ENCODE results near the gene MRPL30. TPM values are rescaled to one million over a fixed set of nuclear protein-coding genes. Genes with fewer than 3 reads are reported as not detected.
"Not testable (repeated sequence)": the region's sequence is repeated elsewhere in the genome, so short reads cannot be mapped to it uniquely, and the experiment has no call there.

Gene MRPL30
- total RNA-seq, 1 experiment from 2014 or later, result 38.8 TPM

DNA sequence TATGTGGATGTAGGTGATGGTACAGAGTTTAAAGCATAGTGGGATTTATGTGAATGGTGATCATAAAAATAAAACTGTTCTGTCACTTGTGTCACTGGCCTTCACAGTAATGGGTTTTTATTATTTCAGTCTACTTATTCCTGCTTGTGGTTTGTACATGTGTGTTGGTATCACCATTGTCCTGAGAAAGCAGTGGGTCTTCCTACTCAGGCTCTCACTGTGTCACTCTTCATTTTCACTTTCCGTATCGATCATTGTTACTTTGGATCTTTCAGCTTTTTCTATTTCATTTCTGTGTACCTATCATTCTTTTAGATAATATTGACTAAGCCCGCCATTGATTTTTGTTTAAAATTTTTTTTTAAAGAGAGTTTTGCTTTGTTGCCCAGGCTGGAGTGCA lies 7.4 kb downstream of the MRPL30 start:
- no TSS peak for BruUV-seq (replicated peaks)

DNA sequence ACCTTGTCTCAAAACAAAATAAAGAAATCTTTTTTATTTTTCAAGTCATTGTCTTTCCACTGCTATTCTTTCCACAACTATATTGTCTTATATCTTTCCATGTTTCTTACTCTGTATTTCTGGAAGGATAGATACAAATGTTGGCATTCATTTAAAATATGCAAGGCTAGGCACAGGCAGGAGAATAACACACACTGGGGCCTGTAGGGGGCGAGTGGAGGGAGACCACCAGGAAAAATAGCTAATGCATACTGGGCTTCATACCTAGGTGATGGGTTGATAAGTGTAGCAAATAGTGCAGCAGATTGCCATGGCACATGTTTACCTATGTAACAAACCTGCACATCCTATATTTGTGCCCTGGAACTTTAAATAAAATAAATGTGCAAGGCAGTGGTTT lies 9.6 kb downstream of the MRPL30 start:
- no peak for DNase-seq
- no peak overlapping the region for H3K27ac Mint-ChIP-seq (ENCODE audit: unreplicated experiment)
- intact Hi-C loops (cut with micrococcal nuclease; ENCODE audit: unreplicated experiment), result no loop called here
- peaks cover 10% of the 10 kb centered on the region for H3K36me3 Mint-ChIP-seq (ENCODE audit: insufficient read depth, unreplicated experiment)
- no peaks in the 10 kb centered on the region for H3K27me3 Mint-ChIP-seq (ENCODE audit: unreplicated experiment)
- H3K4me3 Mint-ChIP-seq (ENCODE audit: low read depth, unreplicated experiment), result no peak overlapping the region
- no TSS peak for BruUV-seq (replicated peaks)
- CTCF ChIA-PET, result interaction anchor here (0.8 kb wide), 1 partner anchor 73 kb away, joined by 8 read pairs; no protein-coding TSS in a partner anchor
- H3K9me3 Mint-ChIP-seq (ENCODE audit: low read depth, unreplicated experiment), result no peaks in the 10 kb centered on the region
- no peaks in the 10 kb centered on the region for H3K4me1 Mint-ChIP-seq (ENCODE audit: low read depth, unreplicated experiment)
- TF ChIP-seq, protein P1, sequence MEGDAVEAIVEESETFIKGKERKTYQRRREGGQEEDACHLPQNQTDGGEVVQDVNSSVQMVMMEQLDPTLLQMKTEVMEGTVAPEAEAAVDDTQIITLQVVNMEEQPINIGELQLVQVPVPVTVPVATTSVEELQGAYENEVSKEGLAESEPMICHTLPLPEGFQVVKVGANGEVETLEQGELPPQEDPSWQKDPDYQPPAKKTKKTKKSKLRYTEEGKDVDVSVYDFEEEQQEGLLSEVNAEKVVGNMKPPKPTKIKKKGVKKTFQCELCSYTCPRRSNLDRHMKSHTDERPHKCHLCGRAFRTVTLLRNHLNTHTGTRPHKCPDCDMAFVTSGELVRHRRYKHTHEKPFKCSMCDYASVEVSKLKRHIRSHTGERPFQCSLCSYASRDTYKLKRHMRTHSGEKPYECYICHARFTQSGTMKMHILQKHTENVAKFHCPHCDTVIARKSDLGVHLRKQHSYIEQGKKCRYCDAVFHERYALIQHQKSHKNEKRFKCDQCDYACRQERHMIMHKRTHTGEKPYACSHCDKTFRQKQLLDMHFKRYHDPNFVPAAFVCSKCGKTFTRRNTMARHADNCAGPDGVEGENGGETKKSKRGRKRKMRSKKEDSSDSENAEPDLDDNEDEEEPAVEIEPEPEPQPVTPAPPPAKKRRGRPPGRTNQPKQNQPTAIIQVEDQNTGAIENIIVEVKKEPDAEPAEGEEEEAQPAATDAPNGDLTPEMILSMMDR (IDR thresholded peaks at IDR 0.05; ENCODE audit: unreplicated experiment), result no peak

More for the DNA sequence above, 7.4 kb downstream of the MRPL30 start:
- Mint-ChIP-seq H3K27ac (ENCODE audit: unreplicated experiment) (no peak overlapping the region), H3K27me3 (ENCODE audit: unreplicated experiment) (no peaks in the 10 kb centered on the region), H3K36me3 (ENCODE audit: insufficient read depth, unreplicated experiment) (peaks cover 10% of the 10 kb centered on the region), H3K4me1 (ENCODE audit: low read depth, unreplicated experiment) (peaks cover 2% of the 10 kb centered on the region), H3K9me3 (ENCODE audit: low read depth, unreplicated experiment) (no peaks in the 10 kb centered on the region), H3K4me3 (ENCODE audit: low read depth, unreplicated experiment) (no peak overlapping the region)
- CTCF ChIA-PET, result no interaction called here
- TF ChIP-seq, protein P1 (IDR thresholded peaks at IDR 0.05; ENCODE audit: unreplicated experiment), result no peak
- intact Hi-C loops (cut with micrococcal nuclease; ENCODE audit: unreplicated experiment), result no loop called here
- no peak for DNase-seq

DNA sequence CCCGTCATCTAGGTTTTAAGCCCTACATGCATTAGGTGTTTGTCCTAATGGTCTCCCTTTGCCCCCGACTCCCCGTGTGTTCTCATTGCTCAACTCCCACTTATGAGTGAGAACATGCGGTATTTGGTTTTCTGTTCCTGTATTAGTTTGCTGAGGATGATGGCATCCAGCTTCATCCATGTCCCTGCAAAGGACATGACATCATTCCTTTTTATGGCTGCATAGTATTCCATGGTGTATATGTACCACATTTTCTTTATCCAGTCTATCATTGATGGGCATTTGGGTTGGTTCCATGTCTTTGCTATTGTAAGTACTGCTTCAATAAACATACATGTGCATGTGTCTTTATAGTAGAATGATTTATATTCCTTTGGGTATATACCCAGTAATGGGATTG lies 11.4 kb downstream of the MRPL30 start:
- H3K4me3 Mint-ChIP-seq (ENCODE audit: low read depth, unreplicated experiment); H3K9me3 Mint-ChIP-seq (ENCODE audit: low read depth, unreplicated experiment); H3K4me1 Mint-ChIP-seq (ENCODE audit: low read depth, unreplicated experiment); DNase-seq; CTCF ChIA-PET; H3K27ac Mint-ChIP-seq (ENCODE audit: unreplicated experiment); intact Hi-C loops (cut with micrococcal nuclease; ENCODE audit: unreplicated experiment); H3K27me3 Mint-ChIP-seq (ENCODE audit: unreplicated experiment); BruUV-seq (replicated peaks): not testable (repeated sequence)
- H3K36me3 Mint-ChIP-seq (ENCODE audit: insufficient read depth, unreplicated experiment), result peaks cover 15% of the 10 kb centered on the region

DNA sequence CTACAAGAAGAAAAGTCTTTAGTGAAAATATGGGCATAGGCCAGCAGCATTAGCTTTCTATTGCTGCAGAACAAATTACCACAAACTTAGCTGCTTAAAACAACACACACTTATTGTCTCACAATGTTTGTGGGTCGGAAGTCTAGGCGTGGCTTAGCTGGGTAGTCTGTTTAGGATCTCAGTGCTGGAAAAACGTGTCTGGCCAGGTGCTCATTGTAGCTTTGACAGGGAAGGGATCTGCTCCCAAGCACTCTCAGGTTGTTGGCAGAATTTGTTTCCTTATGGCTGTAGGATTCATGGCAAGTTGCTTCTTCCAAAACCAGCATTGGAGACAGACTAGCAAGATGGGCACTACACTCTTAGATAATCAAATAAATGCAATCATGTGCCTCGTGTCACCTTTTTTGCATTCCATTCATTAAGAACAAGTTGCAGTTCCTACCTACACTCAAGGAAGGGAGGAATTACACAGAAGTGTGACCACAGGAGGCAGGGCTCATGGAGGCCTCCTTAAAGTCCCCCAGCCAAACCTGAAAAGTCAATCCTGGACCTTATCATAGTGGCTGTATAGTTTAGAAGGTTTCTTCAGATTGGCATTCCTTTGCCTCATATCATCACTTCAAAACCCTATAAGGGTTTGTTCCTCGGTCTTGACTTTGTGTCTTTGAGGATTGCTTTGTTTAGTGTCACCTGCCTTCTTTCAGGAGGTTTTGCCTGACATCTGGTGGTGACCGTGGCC lies 17.3 kb downstream of the MRPL30 start:
- peak; percentile 4 for DNase-seq
- no peaks in the 10 kb centered on the region for H3K4me1 Mint-ChIP-seq (ENCODE audit: low read depth, unreplicated experiment)
- intact Hi-C loops (cut with micrococcal nuclease; ENCODE audit: unreplicated experiment), result no loop called here
- H3K4me3 Mint-ChIP-seq (ENCODE audit: low read depth, unreplicated experiment), result no peak overlapping the region
- peaks cover 6% of the 10 kb centered on the region for H3K36me3 Mint-ChIP-seq (ENCODE audit: insufficient read depth, unreplicated experiment)
- H3K27ac Mint-ChIP-seq (ENCODE audit: unreplicated experiment), result no peak overlapping the region
- TF ChIP-seq, protein P1 (IDR thresholded peaks at IDR 0.05; ENCODE audit: unreplicated experiment), result no peak
- no peaks in the 10 kb centered on the region for H3K27me3 Mint-ChIP-seq (ENCODE audit: unreplicated experiment)
- CTCF ChIA-PET, result no interaction called here
- BruUV-seq (replicated peaks), result no TSS peak
- H3K9me3 Mint-ChIP-seq (ENCODE audit: low read depth, unreplicated experiment), result no peaks in the 10 kb centered on the region

Measured in Calu3 (cell line).